Ovary (tissue), 9 donors: ENCODE data around the gene TRAM2. TPM values are rescaled to one million over a fixed set of nuclear protein-coding genes. Genes with fewer than 3 reads are reported as not detected.

Experiments
- DNase-seq, 5 donors: peaks; one replicate each; pipeline ENCODE4 v3.0.0-alpha.2; 2019 to 2020
- H3K27ac ChIP-seq, 2 donors: fragments of 200-600 bp; one replicate each; pipeline versions ENCODE4 v1.5.1 to v1.8.0; 2019 to 2022
- H3K27me3 ChIP-seq: fragments of 200-600 bp; one replicate; pipeline ENCODE4 v1.8.0; 2022
- H3K36me3 ChIP-seq: fragments of 200-600 bp; sonication (generic); one replicate; pipeline ENCODE4 v1.5.1; 2019
- H3K4me1 ChIP-seq: one replicate; pipeline ENCODE4 v1.8.1; 2013; ENCODE audit warnings: mild to moderate bottlenecking, moderate library complexity; ENCODE audit not compliant: insufficient read depth
- H3K4me3 ChIP-seq: fragments of 200-600 bp; sonication (generic); one replicate; pipeline ENCODE4 v1.5.1; 2017
- H3K9me3 ChIP-seq, 2 donors: fragments of 200-600 bp in 1 of 2; sonication (generic) in 1 of 2; one replicate each; pipeline versions ENCODE4 v1.5.1 to v1.8.1; 2013 to 2019; ENCODE audit warnings: mild to moderate bottlenecking in 1 of 2, moderate library complexity in 1 of 2
- CTCF ChIP-seq, 3 donors: fragments of 450-650 bp in 2 of 3; fragments of 200-600 bp in 1 of 3; IDR thresholded peaks; one replicate each; pipeline versions ENCODE4 v1.5.1 to v1.8.0; 2016 to 2022; ENCODE audit warnings: antibody characterized with exemption in 3 of 3, mild to moderate bottlenecking in 1 of 3
- EP300 ChIP-seq: sonication (generic); formaldehyde crosslinking; IDR thresholded peaks from one replicate; pipeline ENCODE4 v1.6.1; 2017; ENCODE audit warnings: antibody characterized with exemption
- POLR2A ChIP-seq: fragments of 450-650 bp; IDR thresholded peaks from one replicate; pipeline ENCODE4 v1.6.1; 2017; ENCODE audit warnings: antibody characterized with exemption, mild to moderate bottlenecking, moderate library complexity
- WGBS, 3 donors: extraction: QIAGEN DNeasy Blood & Tissue Kit in 1 of 3; methylation state at CpG; one replicate each; pipeline versions ENCODE4 v1.1.5 to v1.1.7; 2013 to 2017; 5-methylcytosine and 5-hydroxymethylcytosine counted together
- intact Hi-C, 4 donors: fragments of 100-400 bp; cut with DNase I; formaldehyde crosslinking; loops; one replicate each; pipeline versions ENCODE4 v1.11.0 to v1.15.1; 2022 to 2023
- polyA plus RNA-seq, 2 donors: library from polyadenylated mRNA; stranded (reverse); fragments of 200-250 nt in 1 of 2; fragments of 350-450 nt in 1 of 2; fragmentation: Illumina TruSeq in 1 of 2; extraction: RNeasy Lipid Tissue Mini Kit (QIAGEN cat#74804) in 1 of 2; gene quantifications; one replicate each; pipeline ENCODE4 v1.2.3, GENCODE V29; 2013 to 2014
- total RNA-seq, 7 donors: library from RNA; depleted of rRNA in 2 of 7; stranded (reverse); fragments of >200 nt in 2 of 7; fragmentation: NEBNext Ultra II Directional in 3 of 7; extraction: Animal tissue kit (Norgen Biotek cat#: 25700) in 3 of 7; gene quantifications; one replicate each; pipeline versions ENCODE4 v1.1.0 to v1.2.4, GENCODE V29; 2016 to 2023
- donor health status: DM: no; HTN: no; CAD: no; lungs with moderate emphysema.
- donor health status: DM: no; HTN: no; CAD: no.
- donor health status: Bipolar disorder and iron deficiency.
- donor health status: DM: yes; HTN: yes; CAD: no.
- donor health status: DM: no; HTN: no; CAD: no.
- donor health status: DM: yes; HTN: yes; CAD: no.

Gene TRAM2
- total and polyA plus RNA-seq, 9 donors, result 7.7 to 36.9 (median 22.0) TPM

GRCh38 chr6:52457096-52457495 lies 119.8 kb downstream of the TRAM2 start:
- H3K27ac ChIP-seq, result no peak overlapping the region
- no peaks in the 10 kb centered on the region for H3K36me3 ChIP-seq
- TF ChIP-seq CTCF (IDR thresholded peaks at IDR 0.05) (no peak), POLR2A (no peak), EP300 (no peak)
- no peaks in the 10 kb centered on the region for H3K9me3 ChIP-seq
- H3K4me3 ChIP-seq, result no peak overlapping the region
- no peaks in the 10 kb centered on the region for H3K27me3 ChIP-seq
- H3K4me1 ChIP-seq, result no peaks in the 10 kb centered on the region
- intact Hi-C loops, result no loop called here
- no peak for DNase-seq
- WGBS, 3 donors, result 95 to 99% (median 99%) methylated on average over 2 of the region's 2 CpGs

GRCh38 chr6:52454556-52454955 lies 122.3 kb downstream of the TRAM2 start:
- no peak for DNase-seq
- Histone ChIP-seq H3K36me3 (no peaks in the 10 kb centered on the region), H3K9me3 (no peaks in the 10 kb centered on the region), H3K27me3 (no peaks in the 10 kb centered on the region), H3K27ac (no peak overlapping the region), H3K4me1 (no peaks in the 10 kb centered on the region), H3K4me3 (no peak overlapping the region)
- TF ChIP-seq CTCF (IDR thresholded peaks at IDR 0.05), result no peak
- no peak for TF ChIP-seq EP300
- TF ChIP-seq POLR2A, result no peak
- WGBS, 3 donors, result 70 to 92% (median 86%) methylated on average over 2 of the region's 2 CpGs
- intact Hi-C loops, result no loop called here

Other genes with a start within 250 kb of the TRAM2 start
- gene PAQR8, start 214.9 kb downstream of the TRAM2 start, total RNA-seq, result 10 to 100 TPM; 13.2 to 33.6 (median 24.0) TPM
- 10 to 100 TPM; 15.2 to 24.1 TPM for gene PAQR8, start 214.9 kb downstream of the TRAM2 start, polyA plus RNA-seq
- 10 to 100 TPM; 17.6 to 59.5 (median 23.5) TPM for gene EFHC1, start 156.7 kb downstream of the TRAM2 start, total RNA-seq
- gene EFHC1, start 156.7 kb downstream of the TRAM2 start, polyA plus RNA-seq, result 10 to 100 TPM; 12.1 to 27.1 TPM
- 10 to 100 TPM; 17.0 to 31.4 (median 24.2) TPM for gene TMEM14A, start 94.1 kb upstream of the TRAM2 start, total RNA-seq
- 10 to 100 TPM; 34.2 to 35.6 TPM for gene TMEM14A, start 94.1 kb upstream of the TRAM2 start, polyA plus RNA-seq
- gene GSTA2, start 186.4 kb upstream of the TRAM2 start, total RNA-seq, result under 1 TPM in 3 of 7 donors, not detected in 4; 0.46 to 0.84 (median 0.46) TPM
- 1 to 10 TPM in 1 of 2 donors, under 1 TPM in 1; 0.54 to 2.0 TPM for gene GSTA2, start 186.4 kb upstream of the TRAM2 start, polyA plus RNA-seq
- 100 to 1,000 TPM in 2 of 7 donors, 10 to 100 TPM in 3, 1 to 10 TPM in 2; 4.7 to 144 (median 19.2) TPM for gene GSTA1, start 226.8 kb upstream of the TRAM2 start, total RNA-seq
- 1,000 to 10,000 TPM in 1 of 2 donors, 100 to 1,000 TPM in 1; 107 to 1,921 TPM for gene GSTA1, start 226.8 kb upstream of the TRAM2 start, polyA plus RNA-seq